ENCODE results near the gene USP47.

The USP47 gene

GRCh38 chr11:11940551-11940950 is 98.8 kb downstream of the USP47 start:
- no peak for DNase-seq

- DNase-seq = no peak
Observed at GRCh38 chr11:11942668-11943067, 100.9 kb downstream of the USP47 start.

GRCh38 chr11:11944444-11944843 is 102.7 kb downstream of the USP47 start:
- DNase-seq = no peak

GRCh38 chr11:11946180-11946579 is 104.4 kb downstream of the USP47 start:
- no peak for DNase-seq

GRCh38 chr11:11946878-11947277 is 105.1 kb downstream of the USP47 start:
- DNase-seq = no peak

GRCh38 chr11:11947825-11948224 is 106.1 kb downstream of the USP47 start:
- DNase-seq = no peak

GRCh38 chr11:11948242-11948947 is 106.6 kb downstream of the USP47 start:
- DNase-seq = peak; percentile 20 to 61 (median 40)

GRCh38 chr11:11949482-11949881 is 107.7 kb downstream of the USP47 start:
- DNase-seq = peak in 2 of 4 experiments; percentile 16 to 36

- DNase-seq = no peak
Observed at GRCh38 chr11:11952036-11952435, 110.3 kb downstream of the USP47 start.

GRCh38 chr11:11956006-11956405 is 114.2 kb downstream of the USP47 start:
- DNase-seq = no peak

GRCh38 chr11:11958403-11959231 is 116.8 kb downstream of the USP47 start:
- DNase-seq = no peak

GRCh38 chr11:11959601-11960000 is 117.8 kb downstream of the USP47 start:
- DNase-seq = no peak

- DNase-seq = no peak
Observed at GRCh38 chr11:11960687-11961086, 118.9 kb downstream of the USP47 start.

GRCh38 chr11:11961399-11962028 is 119.7 kb downstream of the USP47 start:
- DNase-seq = no peak

GRCh38 chr11:11963067-11963466 is 121.3 kb downstream of the USP47 start:
- DNase-seq = no peak

- DNase-seq = no peak
Observed at GRCh38 chr11:11963842-11964773, 122.3 kb downstream of the USP47 start.

- DNase-seq = no peak
Observed at GRCh38 chr11:11964774-11965150, 123.0 kb downstream of the USP47 start.

- no peak for DNase-seq
Observed at GRCh38 chr11:11965192-11965591, 123.4 kb downstream of the USP47 start.

GRCh38 chr11:11965656-11966353 is 124.0 kb downstream of the USP47 start:
- DNase-seq = no peak

- DNase-seq = no peak
Observed at GRCh38 chr11:11966354-11966741, 124.6 kb downstream of the USP47 start.

GRCh38 chr11:11966826-11967668 is 125.3 kb downstream of the USP47 start:
- peak; percentile 66 to 83 (median 72) for DNase-seq
